ENCODE results near the gene SIDT2. TPM values are rescaled to one million over a fixed set of nuclear protein-coding genes. Genes with fewer than 3 reads are reported as not detected.

SIDT2 gene
- total and polyA plus RNA-seq, 2 of the 8 experiments (the other 6 are each of a cell fraction or from before 2014, with no cell fraction given), result 18.5 to 21.1 TPM

DNA sequence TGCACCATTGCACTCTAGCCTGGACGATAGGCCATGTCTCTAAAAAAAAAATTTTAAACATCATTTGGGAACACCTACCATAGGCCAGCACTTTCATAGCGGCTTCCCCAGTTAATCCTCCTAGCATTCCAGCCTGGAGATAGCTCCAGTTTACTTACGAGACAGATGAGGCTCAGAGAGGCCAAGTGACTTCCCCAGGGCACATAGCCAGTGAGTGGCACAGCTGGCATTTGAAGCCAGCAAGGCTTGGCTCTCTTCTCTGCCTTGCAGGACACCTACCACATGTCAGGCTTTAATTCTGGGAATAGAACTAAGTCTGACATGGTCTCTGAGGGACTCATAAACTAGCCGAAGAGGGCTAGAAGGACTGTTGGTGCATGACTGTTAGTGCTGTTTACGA, 15.7 kb downstream of the SIDT2 start (continued):
- TF ChIP-seq POLR2A (IDR thresholded peaks at IDR 0.05; ENCODE audit: control extremely low read depth in 1 of 2, low read depth in 2 of 2, low read length in 2 of 2) (no peak), YY1 (IDR thresholded peaks at IDR 0.05; ENCODE audit: low read depth, low read length) (no peak), KDM4A (IDR thresholded peaks at IDR 0.05; ENCODE audit: low read depth, low read length, severe bottlenecking) (no peak), BACH1 (IDR thresholded peaks at IDR 0.05; ENCODE audit: low read length) (no peak)
- TF ChIP-seq, protein P1, sequence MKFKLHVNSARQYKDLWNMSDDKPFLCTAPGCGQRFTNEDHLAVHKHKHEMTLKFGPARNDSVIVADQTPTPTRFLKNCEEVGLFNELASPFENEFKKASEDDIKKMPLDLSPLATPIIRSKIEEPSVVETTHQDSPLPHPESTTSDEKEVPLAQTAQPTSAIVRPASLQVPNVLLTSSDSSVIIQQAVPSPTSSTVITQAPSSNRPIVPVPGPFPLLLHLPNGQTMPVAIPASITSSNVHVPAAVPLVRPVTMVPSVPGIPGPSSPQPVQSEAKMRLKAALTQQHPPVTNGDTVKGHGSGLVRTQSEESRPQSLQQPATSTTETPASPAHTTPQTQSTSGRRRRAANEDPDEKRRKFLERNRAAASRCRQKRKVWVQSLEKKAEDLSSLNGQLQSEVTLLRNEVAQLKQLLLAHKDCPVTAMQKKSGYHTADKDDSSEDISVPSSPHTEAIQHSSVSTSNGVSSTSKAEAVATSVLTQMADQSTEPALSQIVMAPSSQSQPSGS (IDR thresholded peaks at IDR 0.05; ENCODE audit: low read length), result no peak

Measured in H1 (cell line).